GM21423 (cell line): ENCODE data around the gene EXD3.

ENCODE experiments used
- ATAC-seq: cut with Tn5 transposase; IDR thresholded peaks from one replicate; pipeline ENCODE4 v1.9.1; 2021; ENCODE audit warnings: mild to moderate bottlenecking, moderate library complexity; ENCODE audit not compliant: unreplicated experiment

The EXD3 gene

GRCh38 chr9:137279741-137280473 is 143.1 kb downstream of the EXD3 start:
- ATAC-seq, result no peak

GRCh38 chr9:137278721-137279711 is 143.9 kb downstream of the EXD3 start:
- no peak for ATAC-seq

- ATAC-seq, result no peak
These were observed 144.8 kb downstream of the EXD3 start for GRCh38 chr9:137278061-137278701.

- ATAC-seq, result peak; percentile 82
These were observed 145.5 kb downstream of the EXD3 start, which contains the start of gene TOR4A for GRCh38 chr9:137277329-137278041. TOR4A (plus strand) TSS chr9:137277726; CDS start chr9:137278690, 964 bp downstream.

- ATAC-seq, result no peak
These were observed 146.3 kb downstream of the EXD3 start for GRCh38 chr9:137276473-137277328.

GRCh38 chr9:137275588-137276472 is 147.1 kb downstream of the EXD3 start:
- ATAC-seq, result no peak

- no peak for ATAC-seq
These were observed 147.8 kb downstream of the EXD3 start for GRCh38 chr9:137275203-137275587.

- ATAC-seq, result no peak
These were observed 149.2 kb downstream of the EXD3 start for GRCh38 chr9:137273611-137274320.

GRCh38 chr9:137273095-137273490 is 149.9 kb downstream of the EXD3 start:
- no peak for ATAC-seq

GRCh38 chr9:137272241-137273094 is 150.5 kb downstream of the EXD3 start:
- no peak for ATAC-seq

- no peak for ATAC-seq
These were observed 151.3 kb downstream of the EXD3 start for GRCh38 chr9:137271696-137272076.

GRCh38 chr9:137270929-137271695 is 151.8 kb downstream of the EXD3 start:
- no peak for ATAC-seq

GRCh38 chr9:137269231-137269772 is 153.7 kb downstream of the EXD3 start:
- ATAC-seq, result no peak

- ATAC-seq, result no peak
These were observed 154.3 kb downstream of the EXD3 start for GRCh38 chr9:137268538-137269201.

GRCh38 chr9:137267933-137268355 is 155.0 kb downstream of the EXD3 start:
- ATAC-seq, result no peak
